ENCODE results near the gene PGD. TPM values are rescaled to one million over a fixed set of nuclear protein-coding genes. Genes with fewer than 3 reads are reported as not detected.

Gene PGD
- total and polyA plus RNA-seq, 2 experiments from 2014 or later = 174 to 305 TPM

GRCh38 chr1:10361515-10361914 is 37.3 kb upstream of the PGD start:
- peaks cover 25% of the 10 kb centered on the region for H3K36me3 ChIP-seq (ENCODE audit: insufficient read depth)

More at GRCh38 chr1:10361515-10361914, 37.3 kb upstream of the PGD start:
- H3K9me2 ChIP-seq (ENCODE audit: insufficient read depth) = no peaks in the 10 kb centered on the region
- no peak overlapping the region for H2AFZ ChIP-seq
- Mint-ChIP-seq H3K4me1 (no peaks in the 10 kb centered on the region), H3K4me3 (no peak overlapping the region), H3K36me3 (ENCODE audit: low read depth) (peaks cover 36% of the 10 kb centered on the region), H3K27ac (no peak overlapping the region), H3K9me3 (no peaks in the 10 kb centered on the region; the same call in 2 of the 3 replicates), H3K27me3 (ENCODE audit: insufficient read depth, low read depth, poor library complexity) (peaks cover 4% of the 10 kb centered on the region)
- H3K27me3 ChIP-seq (ENCODE audit: insufficient read depth) = no peaks in the 10 kb centered on the region
- H3K4me3 ChIP-seq = no peak overlapping the region
- H4K20me1 ChIP-seq (replicated peaks; ENCODE audit: insufficient read depth) = no peaks in the 10 kb centered on the region
- H3F3A ChIP-seq (replicated peaks; ENCODE audit: low read depth) = no peaks in the 10 kb centered on the region
- H3K27ac ChIP-seq (ENCODE audit: low read depth) = no peak overlapping the region
- DNase-seq (ENCODE audit: low spot score) (no peak), ATAC-seq (no peak)
- no peak overlapping the region for H3K4me2 ChIP-seq
- no peak for TF ChIP-seq REST (IDR thresholded peaks at IDR 0.05; ENCODE audit: unreplicated experiment)
- no peak for TF ChIP-seq ETS1 (IDR thresholded peaks at IDR 0.05)
- no peak for TF ChIP-seq CREB1 (CRISPR knock-in tag; IDR thresholded peaks at IDR 0.05; ENCODE audit: low read depth)
- TF ChIP-seq ZNF114 (CRISPR knock-in tag; IDR thresholded peaks at IDR 0.05) = no peak
- no peak for TF ChIP-seq ZNF331 (CRISPR knock-in tag; IDR thresholded peaks at IDR 0.05; ENCODE audit: low read depth)
- no peak for TF ChIP-seq ZNF462 (CRISPR knock-in tag; IDR thresholded peaks at IDR 0.05)
- TF ChIP-seq POLR2AphosphoS5 (IDR thresholded peaks at IDR 0.05; ENCODE audit: low read depth) = no peak
- no peak for TF ChIP-seq JUNB (IDR thresholded peaks at IDR 0.05; ENCODE audit: unreplicated experiment)
- no peak for TF ChIP-seq EZH2phosphoT487 (IDR thresholded peaks at IDR 0.05; ENCODE audit: unreplicated experiment)
- TF ChIP-seq NANOG (IDR thresholded peaks at IDR 0.05; ENCODE audit: borderline replicate concordance) = no peak
- no peak for TF ChIP-seq STAT1 (IDR thresholded peaks at IDR 0.05; ENCODE audit: unreplicated experiment)
- H3K4me1 ChIP-seq (ENCODE audit: insufficient read depth) = no peaks in the 10 kb centered on the region
- no peaks in the 10 kb centered on the region for H3K79me2 ChIP-seq (replicated peaks; ENCODE audit: insufficient read depth)

Measured in GM23338 (cell line).